NCI-H1048 (cell line): Measurements from ENCODE around the gene GRK5.
"Not testable (repeated sequence)": the region's sequence is repeated elsewhere in the genome, so short reads cannot be mapped to it uniquely, and the experiment has no call there.

ENCODE experiments used
- DNase-seq: peaks from one replicate; lab custom pipeline; 2025; lab: John Stamatoyannopoulos, UW

Gene GRK5

GRCh38 chr10:119421891-119422681 lies 214.7 kb downstream of the GRK5 start:
- DNase-seq: no peak

GRCh38 chr10:119422682-119423509 lies 215.5 kb downstream of the GRK5 start:
- no peak for DNase-seq

- DNase-seq: no peak
Observed at GRCh38 chr10:119423510-119424257, 216.3 kb downstream of the GRK5 start.

- DNase-seq: no peak
Observed at GRCh38 chr10:119424258-119424975, 217.0 kb downstream of the GRK5 start.

GRCh38 chr10:119425102-119425880 lies 217.9 kb downstream of the GRK5 start:
- DNase-seq: no peak

GRCh38 chr10:119425881-119426170 lies 218.5 kb downstream of the GRK5 start:
- no peak for DNase-seq

- DNase-seq: no peak
Observed at GRCh38 chr10:119426699-119427098, 219.3 kb downstream of the GRK5 start.

- no peak for DNase-seq
Observed at GRCh38 chr10:119427263-119427864, 220.0 kb downstream of the GRK5 start.

- no peak for DNase-seq
Observed at GRCh38 chr10:119428789-119429188, 221.4 kb downstream of the GRK5 start.

GRCh38 chr10:119429771-119430170 lies 222.4 kb downstream of the GRK5 start:
- DNase-seq: no peak

- no peak for DNase-seq
Observed at GRCh38 chr10:119431034-119431772, 223.8 kb downstream of the GRK5 start.

- no peak for DNase-seq
Observed at GRCh38 chr10:119431773-119432135, 224.4 kb downstream of the GRK5 start.

- DNase-seq: not testable (repeated sequence)
Observed at GRCh38 chr10:119434942-119435341, 227.6 kb downstream of the GRK5 start.

GRCh38 chr10:119438717-119439116 lies 231.3 kb downstream of the GRK5 start:
- DNase-seq: no peak

- no peak for DNase-seq
Observed at GRCh38 chr10:119439922-119440321, 232.6 kb downstream of the GRK5 start.

- no peak for DNase-seq
Observed at GRCh38 chr10:119441151-119441821, 233.9 kb downstream of the GRK5 start.

- no peak for DNase-seq
Observed at GRCh38 chr10:119441921-119442757, 234.8 kb downstream of the GRK5 start.

- no peak for DNase-seq
Observed at GRCh38 chr10:119442758-119443060, 235.3 kb downstream of the GRK5 start.

- no peak for DNase-seq
Observed at GRCh38 chr10:119443441-119443840, 236.1 kb downstream of the GRK5 start.
